Testis (tissue), 2 donors: Measurements from ENCODE around the gene ARV1.

Experiments used
- POLR2A ChIP-seq: fragments of 450-650 bp; IDR thresholded peaks from one replicate; pipeline ENCODE4 v1.6.1; 2017; ENCODE audit warnings: antibody characterized with exemption, mild to moderate bottlenecking, moderate library complexity
- TF ChIP-seq, protein P1 (sequence below), 3 experiments: fragments of 450-650 bp in 2 of 3; fragments of 200-600 bp in 1 of 3; sonication (generic) in 1 of 3; IDR thresholded peaks; one replicate each; pipeline ENCODE4 v1.5.1; 2016 to 2019; ENCODE audit warnings: antibody characterized with exemption in 3 of 3, mild to moderate bottlenecking in 2 of 3, moderate library complexity in 1 of 3

DNA sequence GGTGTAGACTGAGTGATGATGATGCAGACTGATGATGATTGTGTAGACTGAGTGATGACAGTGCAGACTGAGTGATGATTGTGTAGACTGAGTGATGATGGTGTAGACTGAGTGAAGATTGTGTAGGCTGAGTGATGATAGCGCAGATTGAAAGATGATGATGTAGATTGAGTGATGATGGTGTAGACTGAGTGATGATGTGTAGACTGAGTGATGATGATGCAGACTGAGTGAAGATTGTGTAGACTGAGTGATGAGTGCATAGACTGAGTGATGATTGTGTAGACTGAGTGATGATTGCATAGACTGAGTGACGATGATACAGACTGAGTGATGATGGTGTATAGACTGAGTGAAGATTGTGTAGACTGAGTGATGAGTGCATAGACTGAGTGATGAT is 32.5 kb downstream of the ARV1 start:
- TF ChIP-seq, protein P1, sequence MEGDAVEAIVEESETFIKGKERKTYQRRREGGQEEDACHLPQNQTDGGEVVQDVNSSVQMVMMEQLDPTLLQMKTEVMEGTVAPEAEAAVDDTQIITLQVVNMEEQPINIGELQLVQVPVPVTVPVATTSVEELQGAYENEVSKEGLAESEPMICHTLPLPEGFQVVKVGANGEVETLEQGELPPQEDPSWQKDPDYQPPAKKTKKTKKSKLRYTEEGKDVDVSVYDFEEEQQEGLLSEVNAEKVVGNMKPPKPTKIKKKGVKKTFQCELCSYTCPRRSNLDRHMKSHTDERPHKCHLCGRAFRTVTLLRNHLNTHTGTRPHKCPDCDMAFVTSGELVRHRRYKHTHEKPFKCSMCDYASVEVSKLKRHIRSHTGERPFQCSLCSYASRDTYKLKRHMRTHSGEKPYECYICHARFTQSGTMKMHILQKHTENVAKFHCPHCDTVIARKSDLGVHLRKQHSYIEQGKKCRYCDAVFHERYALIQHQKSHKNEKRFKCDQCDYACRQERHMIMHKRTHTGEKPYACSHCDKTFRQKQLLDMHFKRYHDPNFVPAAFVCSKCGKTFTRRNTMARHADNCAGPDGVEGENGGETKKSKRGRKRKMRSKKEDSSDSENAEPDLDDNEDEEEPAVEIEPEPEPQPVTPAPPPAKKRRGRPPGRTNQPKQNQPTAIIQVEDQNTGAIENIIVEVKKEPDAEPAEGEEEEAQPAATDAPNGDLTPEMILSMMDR (IDR thresholded peaks at IDR 0.05): no peak
- no peak for TF ChIP-seq POLR2A
